ENCODE data around the gene KIAA1191.

Gene KIAA1191

GRCh38 chr5:176373100-176373818, 11.7 kb upstream of the KIAA1191 start:
- no peak for TF ChIP-seq CTCF (IDR thresholded peaks at IDR 0.05; ENCODE audit: low read depth, low read length, missing control alignments)
- no peak for DNase-seq (ENCODE audit: low read depth)
- H3K4me3 ChIP-seq (ENCODE audit: low read depth, low read length), result no peak overlapping the region

- H3K4me3 ChIP-seq (ENCODE audit: low read depth, low read length), result no peak overlapping the region
- no peak for DNase-seq (ENCODE audit: low read depth)
- TF ChIP-seq CTCF (IDR thresholded peaks at IDR 0.05; ENCODE audit: low read depth, low read length, missing control alignments), result no peak
These were observed 10.3 kb upstream of the KIAA1191 start for GRCh38 chr5:176371621-176372539.

GRCh38 chr5:176369934-176370711, 8.6 kb upstream of the KIAA1191 start:
- H3K4me3 ChIP-seq (ENCODE audit: low read depth, low read length), result no peak overlapping the region
- no peak for TF ChIP-seq CTCF (IDR thresholded peaks at IDR 0.05; ENCODE audit: low read depth, low read length, missing control alignments)
- DNase-seq (ENCODE audit: low read depth), result no peak

GRCh38 chr5:176368726-176369125, 7.2 kb upstream of the KIAA1191 start:
- no peak overlapping the region for H3K4me3 ChIP-seq (ENCODE audit: low read depth, low read length)
- DNase-seq (ENCODE audit: low read depth), result no peak
- no peak for TF ChIP-seq CTCF (IDR thresholded peaks at IDR 0.05; ENCODE audit: low read depth, low read length, missing control alignments)

GRCh38 chr5:176366232-176366894, 4.8 kb upstream of the KIAA1191 start:
- peak overlapping the region; percentile 74 for H3K4me3 ChIP-seq (ENCODE audit: low read depth, low read length)
- TF ChIP-seq CTCF (IDR thresholded peaks at IDR 0.05; ENCODE audit: low read depth, low read length, missing control alignments), result no peak
- DNase-seq (ENCODE audit: low read depth), result no peak
